ENCODE results near the gene THOC5. TPM values are rescaled to one million over a fixed set of nuclear protein-coding genes. Genes with fewer than 3 reads are reported as not detected.

THOC5 gene
- total RNA-seq, 1 donor from 2014 or later = 73.2 TPM

DNA sequence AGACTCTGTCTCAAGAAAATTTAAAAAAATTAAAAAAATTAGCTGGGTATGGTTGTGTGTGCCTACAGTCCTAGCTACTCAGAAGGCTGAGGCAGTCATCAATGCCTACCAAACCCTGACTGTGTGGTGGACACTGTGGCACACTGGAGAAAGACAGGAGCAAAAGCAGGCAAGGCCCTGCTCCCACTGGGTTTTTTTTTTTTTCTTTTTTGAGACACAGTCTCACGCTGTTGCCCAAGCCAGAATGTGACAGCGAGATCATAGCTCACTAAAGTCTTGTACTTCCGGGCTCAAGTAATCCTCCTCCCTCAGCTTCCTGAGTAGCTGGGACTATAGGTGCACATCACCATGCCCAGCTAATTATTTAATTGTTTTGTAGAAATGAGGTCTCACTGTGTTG lies 68.9 kb downstream of the THOC5 start:
- no peak for DNase-seq (ENCODE audit: low read depth, low spot score)
- Mint-ChIP-seq H3K27ac (ENCODE audit: unreplicated experiment) (no peak overlapping the region), H3K27me3 (ENCODE audit: low read depth) (peaks cover 29% of the 10 kb centered on the region), H3K9me3 (peaks cover 3% of the 10 kb centered on the region), H3K4me3 (no peak overlapping the region), H3K36me3 (ENCODE audit: low read depth) (peaks cover 5% of the 10 kb centered on the region), H3K4me1 (peaks cover 15% of the 10 kb centered on the region)
- no peak for TF ChIP-seq CTCF (conservative IDR thresholded peaks at IDR 0.05)

- H3K4me3 Mint-ChIP-seq = no peak overlapping the region
- peaks cover 24% of the 10 kb centered on the region for H3K4me1 Mint-ChIP-seq
- peaks cover 43% of the 10 kb centered on the region for H3K27me3 Mint-ChIP-seq (ENCODE audit: low read depth)
- H3K36me3 Mint-ChIP-seq (ENCODE audit: low read depth) = no peaks in the 10 kb centered on the region
- no peaks in the 10 kb centered on the region for H3K9me3 Mint-ChIP-seq
- TF ChIP-seq CTCF (conservative IDR thresholded peaks at IDR 0.05) = no peak
- DNase-seq (ENCODE audit: low read depth, low spot score) = no peak
- H3K27ac Mint-ChIP-seq (ENCODE audit: unreplicated experiment) = no peak overlapping the region
These were observed 70.3 kb downstream of the THOC5 start for GRCh38 chr22:29483254-29483653.

- Mint-ChIP-seq H3K27ac (ENCODE audit: unreplicated experiment) (no peak overlapping the region), H3K27me3 (ENCODE audit: low read depth) (peaks cover 48% of the 10 kb centered on the region), H3K4me1 (peaks cover 24% of the 10 kb centered on the region), H3K9me3 (no peaks in the 10 kb centered on the region), H3K4me3 (no peak overlapping the region), H3K36me3 (ENCODE audit: low read depth) (no peaks in the 10 kb centered on the region)
- no peak for DNase-seq (ENCODE audit: low read depth, low spot score)
- TF ChIP-seq CTCF (conservative IDR thresholded peaks at IDR 0.05) = no peak
These were observed 70.8 kb downstream of the THOC5 start for GRCh38 chr22:29482726-29483125.

GRCh38 chr22:29482253-29482652 lies 71.3 kb downstream of the THOC5 start:
- no peaks in the 10 kb centered on the region for H3K36me3 Mint-ChIP-seq (ENCODE audit: low read depth)
- H3K4me3 Mint-ChIP-seq = no peak overlapping the region
- TF ChIP-seq CTCF (conservative IDR thresholded peaks at IDR 0.05) = no peak
- H3K27me3 Mint-ChIP-seq (ENCODE audit: low read depth) = peaks cover 53% of the 10 kb centered on the region
- H3K9me3 Mint-ChIP-seq = no peaks in the 10 kb centered on the region
- peaks cover 24% of the 10 kb centered on the region for H3K4me1 Mint-ChIP-seq
- no peak overlapping the region for H3K27ac Mint-ChIP-seq (ENCODE audit: unreplicated experiment)
- DNase-seq (ENCODE audit: low read depth, low spot score) = no peak

GRCh38 chr22:29481265-29482000 lies 72.1 kb downstream of the THOC5 start:
- H3K36me3 Mint-ChIP-seq (ENCODE audit: low read depth) = no peaks in the 10 kb centered on the region
- peaks cover 24% of the 10 kb centered on the region for H3K4me1 Mint-ChIP-seq
- H3K27ac Mint-ChIP-seq (ENCODE audit: unreplicated experiment) = no peak overlapping the region
- peak; percentile 28 for DNase-seq (ENCODE audit: low read depth, low spot score)
- H3K9me3 Mint-ChIP-seq = no peaks in the 10 kb centered on the region
- no peak for TF ChIP-seq CTCF (conservative IDR thresholded peaks at IDR 0.05)
- peak overlapping the region; percentile 72 for H3K4me3 Mint-ChIP-seq
- H3K27me3 Mint-ChIP-seq (ENCODE audit: low read depth) = peaks cover 61% of the 10 kb centered on the region
